ENCODE results near the gene FBXO44. TPM values are rescaled to one million over a fixed set of nuclear protein-coding genes. Genes with fewer than 3 reads are reported as not detected.

The FBXO44 gene
- total RNA-seq, 1 experiment from 2014 or later: 24.5 TPM

GRCh38 chr1:11646317-11646716 is 8.4 kb upstream of the FBXO44 start:
- no peak overlapping the region for H3T11ph ChIP-seq (ENCODE audit: low read length)
- H4K5ac ChIP-seq (ENCODE audit: insufficient read length, low read depth, low read length): no peak overlapping the region
- no peak overlapping the region for H3K4me2 ChIP-seq (ENCODE audit: insufficient read depth, insufficient read length, low read length)
- H3K4me1 ChIP-seq (ENCODE audit: insufficient read depth, low read length): no peaks in the 10 kb centered on the region
- H3K79me1 ChIP-seq (ENCODE audit: insufficient read depth, low read depth, low read length, poor library complexity, severe bottlenecking): no peaks in the 10 kb centered on the region
- H3K56ac ChIP-seq (ENCODE audit: insufficient read length, low read depth, low read length): no peak overlapping the region
- Mint-ChIP-seq H3K9me3 (no peaks in the 10 kb centered on the region; a peak in 1 of 5 replicates), H3K27ac (peak overlapping the region in 1 of 3 experiments; percentile 79; a peak in 1 of 7 replicates), H3K4me3 (peak overlapping the region in 1 of 2 experiments; percentile 35; a peak in 2 of 5 replicates), H3K4me1 (peaks cover 11 to 17% of the 10 kb centered on the region in 2 experiments), H3K36me3 (ENCODE audit: insufficient read depth in 1 of 3, low read depth in 3 of 3) (no peaks in the 10 kb centered on the region; a peak in 1 of 7 replicates), H3K27me3 (ENCODE audit: low read depth) (peaks cover 26% of the 10 kb centered on the region)
- no peak overlapping the region for H3K18ac ChIP-seq (ENCODE audit: insufficient read length, low read depth, low read length)
- H3K23ac ChIP-seq (ENCODE audit: insufficient read length, low read depth, low read length): no peak overlapping the region
- no peak overlapping the region for H3K9ac ChIP-seq (ENCODE audit: extremely low read depth, insufficient read length, low read length)
- H3K9me3 ChIP-seq (ENCODE audit: control insufficient read depth, low read depth, low read length): no peaks in the 10 kb centered on the region
- H3K27me3 ChIP-seq (ENCODE audit: insufficient read depth, low read length): no peaks in the 10 kb centered on the region
- no peak overlapping the region for H2BK120ac ChIP-seq (ENCODE audit: low read depth, low read length, poor library complexity, severe bottlenecking)
- H3K79me2 ChIP-seq (ENCODE audit: insufficient read depth, low read length): no peaks in the 10 kb centered on the region
- no CpG with 5 or more reads among the region's 9 CpGs for WGBS (ENCODE audit: extremely low coverage, insufficient read length, low lambda C conversion rate)
- no peak overlapping the region for H4K91ac ChIP-seq (ENCODE audit: insufficient read length, low read depth, low read length)
- no peaks in the 10 kb centered on the region for H4K20me1 ChIP-seq (ENCODE audit: control insufficient read depth, insufficient read depth, insufficient read length)
- no peak for DNase-seq
- no peak overlapping the region for H2AK5ac ChIP-seq (ENCODE audit: insufficient read length, low read length)
- H3K4ac ChIP-seq (ENCODE audit: low read depth, low read length): no peak overlapping the region
- no peak for TF ChIP-seq CTCF (conservative IDR thresholded peaks at IDR 0.05)
- no peak overlapping the region for H2BK15ac ChIP-seq (ENCODE audit: low read depth, low read length)
- no peak overlapping the region for H4K8ac ChIP-seq (replicated peaks; ENCODE audit: insufficient read length, low read depth, low read length)
- H2BK5ac ChIP-seq (ENCODE audit: insufficient read length, low read length): no peak overlapping the region
- no peak overlapping the region for H3K27ac ChIP-seq (ENCODE audit: insufficient read length, low read depth, low read length)
- no peak overlapping the region for H2BK20ac ChIP-seq (ENCODE audit: low read depth, low read length, poor library complexity, severe bottlenecking)
- no peak overlapping the region for H2BK12ac ChIP-seq (ENCODE audit: insufficient read length, low read depth, low read length)
- no peaks in the 10 kb centered on the region for H3K23me2 ChIP-seq (ENCODE audit: insufficient read length, low read depth, low read length, poor library complexity, severe bottlenecking)
- H2AFZ ChIP-seq (ENCODE audit: low read length): no peak overlapping the region
- H3K14ac ChIP-seq (ENCODE audit: insufficient read depth, low read length): no peak overlapping the region

Data from H9 (cell line).